Measurements from ENCODE around the gene TSPAN5. TPM values are rescaled to one million over a fixed set of nuclear protein-coding genes. Genes with fewer than 3 reads are reported as not detected.
A peak's percentile ranks its signal among the peaks of the same experiment; 100 is the strongest.
"Not testable (repeated sequence)": the region's sequence is repeated elsewhere in the genome, so short reads cannot be mapped to it uniquely, and the experiment has no call there.

TSPAN5 gene
- total RNA-seq = 10 to 100 TPM; 14.9 to 33.6 (median 25.7) TPM
- polyA plus RNA-seq = 1 to 10 TPM; 4.6 to 6.5 (median 5.0) TPM
- long read RNA-seq, donor 1, full-length matches to known transcripts = 4 of 9 reads
- long read RNA-seq, donor 1, partial matches to known transcripts = 5 of 9 reads
- long read RNA-seq, donor 1, other reads (novel, unspliced or antisense) = 0 of 9 reads
- long read RNA-seq, donor 2, transcript TSPAN5-201 (8 exons, 3,365 nt) = major isoform, 8 of 18 reads
- long read RNA-seq, donor 2, partial matches to known transcripts = 10 of 18 reads
- long read RNA-seq, donor 2, other reads (novel, unspliced or antisense) = 0 of 18 reads

- peak; percentile 96 for DNase-seq
- intact Hi-C loops (cut with DNase I; ENCODE audit: low total_unique reads) = loop anchor here (10.0 kb wide), 2 partner anchors 194 to 266 kb away; partner anchors contain the start of gene EIF4E
- WGBS, 5 donors = 0 to 3% (median 0%) methylated on average over 21 to 113 of the region's 113 CpGs
- Histone ChIP-seq H3K27ac (peak within 1 kb of the TSS; percentile 61 to 89 (median 83)), H3K4me1 (peaks cover 12 to 78% (median 44%) of the 10 kb centered on the region in 6 donors), H3K27me3 (replicated peaks in 1 of 7) (peaks cover 0 to 26% (median 0%) of the 10 kb centered on the region in 7 donors), H3K4me3 (peak within 1 kb of the TSS; percentile 68 to 87 (median 80)), H3K36me3 (no peaks in the 10 kb centered on the region), H3K9me3 (no peaks in the 10 kb centered on the region)
- TF ChIP-seq POLR2A (IDR thresholded peaks at IDR 0.05) (peak in 2 of 3 donors; percentile 21 to 59), POLR2AphosphoS5 (IDR thresholded peaks at IDR 0.05) (peak; percentile 70 to 82 (median 79)), CTCF (IDR thresholded peaks at IDR 0.05 in 8 of 11, conservative IDR thresholded peaks at IDR 0.05 in 3 of 11) (peak in 1 of 11 experiments; percentile 5)
Observed at GRCh38 chr4:98658287-98659105, at the start of gene TSPAN5. TSPAN5 (minus strand) TSS chr4:98658611.

GRCh38 chr4:98706935-98707334 lies 48.5 kb upstream of the TSPAN5 start:
- no peaks in the 10 kb centered on the region for H3K36me3 ChIP-seq
- WGBS, 5 donors = 50 to 87% (median 82%) methylated on average over 1 of the region's 1 CpG
- intact Hi-C loops (cut with DNase I; ENCODE audit: low total_unique reads) = no loop called here
- no peak for TF ChIP-seq POLR2AphosphoS5 (IDR thresholded peaks at IDR 0.05)
- no peak for TF ChIP-seq CTCF (IDR thresholded peaks at IDR 0.05 in 8 of 11, conservative IDR thresholded peaks at IDR 0.05 in 3 of 11)
- TF ChIP-seq POLR2A (IDR thresholded peaks at IDR 0.05) = no peak
- no peaks in the 10 kb centered on the region for H3K4me1 ChIP-seq
- peak overlapping the region in 6 of 8 donors; percentile 13 to 81 (median 60) for H3K27ac ChIP-seq
- peaks cover 0 to 30% (median 18%) of the 10 kb centered on the region in 8 donors for H3K9me3 ChIP-seq
- no peaks in the 10 kb centered on the region for H3K27me3 ChIP-seq (replicated peaks in 1 of 7)
- no peak overlapping the region for H3K4me3 ChIP-seq
- DNase-seq = no peak

- Histone ChIP-seq H3K27ac (peak overlapping the region in 7 of 8 donors; percentile 13 to 81 (median 54)), H3K4me1 (no peaks in the 10 kb centered on the region), H3K9me3 (peaks cover 0 to 30% (median 18%) of the 10 kb centered on the region in 8 donors), H3K27me3 (replicated peaks in 1 of 7) (no peaks in the 10 kb centered on the region), H3K36me3 (no peaks in the 10 kb centered on the region), H3K4me3 (peak overlapping the region in 1 of 8 donors; percentile 47)
- intact Hi-C loops (cut with DNase I; ENCODE audit: low total_unique reads) = no loop called here
- WGBS, 5 donors = 60 to 75% (median 70%) methylated on average over 4 of the region's 4 CpGs
- no peak for DNase-seq
- TF ChIP-seq CTCF (IDR thresholded peaks at IDR 0.05 in 8 of 11, conservative IDR thresholded peaks at IDR 0.05 in 3 of 11) (no peak), POLR2AphosphoS5 (IDR thresholded peaks at IDR 0.05) (no peak), POLR2A (IDR thresholded peaks at IDR 0.05) (no peak)
Observed at GRCh38 chr4:98706200-98706813, 47.9 kb upstream of the TSPAN5 start.

GRCh38 chr4:98705586-98705985 lies 47.2 kb upstream of the TSPAN5 start:
- H3K27me3 ChIP-seq (replicated peaks in 1 of 7); intact Hi-C loops (cut with DNase I; ENCODE audit: low total_unique reads); H3K36me3 ChIP-seq; H3K4me1 ChIP-seq; H3K4me3 ChIP-seq; DNase-seq: not testable (repeated sequence)
- 88 to 96% (median 93%) methylated on average over 3 of the region's 3 CpGs for WGBS, 5 donors
- peak overlapping the region in 4 of 8 donors; percentile 54 to 81 (median 67) for H3K27ac ChIP-seq
- peaks cover 0 to 30% (median 18%) of the 10 kb centered on the region in 8 donors for H3K9me3 ChIP-seq
